GM18511 (cell line): ENCODE data around the gene POLA2.

ENCODE experiments used
- ATAC-seq: cut with Tn5 transposase; IDR thresholded peaks from one replicate; pipeline ENCODE4 v1.9.1; 2021; ENCODE audit warnings: mild to moderate bottlenecking, moderate library complexity; ENCODE audit not compliant: unreplicated experiment

POLA2 gene

GRCh38 chr11:65279741-65280440, 18.1 kb downstream of the POLA2 start:
- no peak for ATAC-seq

- ATAC-seq, result no peak
Observed at GRCh38 chr11:65280646-65281045, 18.9 kb downstream of the POLA2 start.

DNA sequence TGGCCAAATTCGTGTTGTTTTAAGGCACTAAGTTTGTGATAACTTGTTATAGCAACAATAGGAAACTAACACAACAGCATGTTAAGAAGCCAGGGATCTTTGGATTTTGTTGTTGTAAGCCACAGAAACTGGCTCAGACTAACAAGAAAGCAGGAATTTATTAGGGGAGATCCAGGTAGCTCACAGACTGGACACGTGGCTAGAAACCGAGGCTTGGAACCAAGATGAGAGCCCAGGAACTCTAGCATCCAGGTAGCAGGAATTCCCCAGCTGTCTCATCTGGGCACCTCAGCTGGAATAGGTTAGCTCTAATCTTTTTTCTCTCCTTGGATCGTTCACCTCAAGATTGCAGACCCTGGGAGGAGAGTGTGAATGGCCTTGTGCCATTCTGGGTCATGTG, 24.9 kb downstream of the POLA2 start:
- ATAC-seq, result no peak

DNA sequence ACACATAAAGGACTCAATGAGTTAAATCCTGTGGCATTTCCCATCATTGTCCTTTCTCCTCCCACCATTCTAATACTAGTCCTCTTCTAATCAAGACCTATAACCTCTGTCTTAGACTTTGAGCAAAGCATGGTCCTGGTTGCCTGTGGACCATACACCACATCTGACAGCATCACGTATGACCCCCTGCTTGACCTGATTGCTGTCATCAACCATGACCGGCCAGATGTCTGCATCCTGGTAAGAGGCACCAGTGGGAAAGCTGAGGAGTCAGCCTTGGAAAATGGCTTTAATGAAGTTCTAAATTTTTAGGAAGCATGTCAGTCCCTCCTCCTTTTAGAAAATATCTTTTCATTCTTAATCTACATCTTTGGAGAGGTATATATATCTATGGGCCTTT, 25.8 kb downstream of the POLA2 start:
- ATAC-seq, result no peak

DNA sequence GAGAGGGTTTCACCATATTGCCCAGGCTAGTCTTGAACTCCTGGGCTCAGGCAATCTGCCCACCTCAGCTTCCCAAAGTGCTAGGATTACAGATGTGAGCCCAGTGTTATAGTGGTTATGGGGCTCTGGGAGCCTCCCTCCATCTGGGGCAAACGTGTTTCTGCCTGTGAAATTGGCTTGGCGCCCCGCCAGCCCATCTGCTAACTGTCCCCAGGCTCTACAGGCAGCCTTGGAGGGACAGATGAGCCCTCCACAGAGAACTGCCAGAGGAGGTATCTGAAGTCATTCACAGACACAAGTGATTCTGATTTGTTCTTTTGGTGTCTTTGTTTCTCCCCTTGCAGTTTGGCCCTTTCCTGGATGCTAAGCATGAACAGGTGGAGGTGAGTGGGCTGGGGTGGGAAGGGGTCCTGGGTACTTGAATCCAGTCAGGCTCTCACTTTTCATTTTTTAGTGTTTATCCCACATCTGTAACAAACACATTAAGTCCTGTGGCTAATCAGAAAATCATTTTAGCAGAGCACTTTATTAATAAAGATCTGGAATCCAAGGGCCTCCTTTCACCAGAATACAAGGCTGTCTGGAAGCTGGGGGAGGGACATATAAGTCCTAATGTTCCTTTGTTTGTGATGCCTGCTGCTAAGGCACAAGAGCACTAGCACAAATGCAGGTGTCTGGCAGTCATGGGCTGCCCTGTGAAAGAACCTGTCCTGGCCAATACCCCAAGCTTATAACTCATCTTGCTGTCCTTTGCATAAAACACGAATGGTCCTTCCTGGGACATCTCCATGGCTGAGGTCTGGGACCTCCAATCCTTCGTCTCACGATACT, 27.2 kb downstream of the POLA2 start:
- ATAC-seq, result no peak

GRCh38 chr11:65290448-65291165, 28.8 kb downstream of the POLA2 start:
- ATAC-seq, result no peak

DNA sequence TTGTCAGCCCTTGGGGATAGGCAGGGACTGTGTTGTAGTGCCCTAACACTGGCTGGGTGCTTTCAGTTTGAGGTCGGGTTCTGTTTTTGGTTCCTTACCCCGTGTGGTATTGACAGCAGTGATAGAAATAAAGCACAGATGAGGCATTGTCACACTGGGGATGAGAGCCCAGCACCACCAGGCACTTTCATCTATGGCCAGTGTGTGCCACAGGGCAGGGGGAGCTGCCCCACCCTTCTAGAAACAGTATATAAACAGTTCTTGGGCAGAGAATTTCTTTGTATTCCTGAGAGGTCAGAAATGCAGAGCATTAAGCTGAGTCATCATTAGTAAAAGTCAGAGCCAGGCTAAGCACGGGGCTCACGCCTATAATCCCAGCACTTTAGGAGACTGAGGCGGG, 29.9 kb downstream of the POLA2 start:
- no peak for ATAC-seq

DNA sequence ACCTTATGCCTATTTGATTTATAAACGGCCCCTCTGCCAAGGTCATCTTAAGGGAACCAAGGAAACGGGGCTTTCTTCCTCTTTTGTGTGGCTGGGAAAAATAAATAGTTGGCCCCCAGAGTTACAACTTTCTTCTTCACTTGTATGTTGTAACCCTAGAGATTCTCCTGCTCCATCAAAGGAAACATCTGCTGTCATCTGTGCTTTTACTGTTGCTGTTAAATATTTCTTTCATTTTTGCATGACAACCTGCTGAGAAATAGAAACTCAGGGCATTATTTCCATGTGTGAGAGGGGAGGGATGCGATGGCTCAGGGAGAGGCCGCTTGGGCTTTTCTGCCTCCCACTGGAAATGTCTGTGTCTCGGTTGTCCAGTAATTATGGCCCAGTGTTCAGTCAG, 31.1 kb downstream of the POLA2 start:
- no peak for ATAC-seq

- no peak for ATAC-seq
Observed at GRCh38 chr11:65293909-65294381, 32.2 kb downstream of the POLA2 start.

DNA sequence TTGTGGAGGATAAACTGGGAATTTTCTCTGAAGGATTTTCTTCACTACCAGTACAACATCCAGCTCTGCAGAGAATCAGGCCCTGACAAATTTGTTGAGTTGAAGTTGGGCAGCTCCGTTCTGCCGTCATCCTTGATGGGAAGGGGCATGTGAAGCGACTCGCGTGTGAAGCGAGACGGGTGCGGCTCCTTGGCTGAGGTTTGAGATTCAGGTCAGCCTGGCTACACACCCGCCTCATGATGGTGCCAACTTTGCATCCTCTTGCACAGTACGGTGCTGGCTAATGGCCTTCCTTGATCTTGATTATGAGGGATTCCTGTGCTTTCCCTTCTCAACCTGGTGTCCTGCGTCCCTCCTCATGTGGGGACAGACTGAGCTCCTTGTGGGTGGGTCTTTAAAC, 33.2 kb downstream of the POLA2 start:
- ATAC-seq, result no peak

GRCh38 chr11:65295571-65296341, 34.0 kb downstream of the POLA2 start:
- ATAC-seq, result no peak

GRCh38 chr11:65297026-65297672, 35.4 kb downstream of the POLA2 start:
- ATAC-seq, result no peak

DNA sequence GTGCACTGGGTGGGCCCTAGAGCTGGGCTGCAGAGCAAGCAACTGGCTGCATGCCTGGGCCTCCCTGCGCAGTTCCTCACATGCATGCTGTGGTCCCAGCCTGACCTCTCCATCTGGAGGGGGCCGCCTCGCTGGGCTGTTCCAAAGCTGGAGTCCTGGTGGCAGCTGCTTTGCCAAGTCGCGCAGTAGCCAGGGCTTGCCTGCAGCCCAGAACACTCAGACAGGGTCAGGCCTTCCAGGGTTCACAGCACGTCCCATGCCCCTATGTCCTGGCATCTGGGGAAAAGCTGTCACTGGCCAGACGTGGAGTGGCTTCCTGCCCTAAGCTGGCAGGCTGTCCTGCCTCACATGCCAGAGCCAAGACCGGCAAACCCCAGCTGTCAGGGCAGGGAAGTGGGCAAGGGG, 36.4 kb downstream of the POLA2 start:
- no peak for ATAC-seq

GRCh38 chr11:65298655-65299179, 37.0 kb downstream of the POLA2 start:
- ATAC-seq, result no peak

DNA sequence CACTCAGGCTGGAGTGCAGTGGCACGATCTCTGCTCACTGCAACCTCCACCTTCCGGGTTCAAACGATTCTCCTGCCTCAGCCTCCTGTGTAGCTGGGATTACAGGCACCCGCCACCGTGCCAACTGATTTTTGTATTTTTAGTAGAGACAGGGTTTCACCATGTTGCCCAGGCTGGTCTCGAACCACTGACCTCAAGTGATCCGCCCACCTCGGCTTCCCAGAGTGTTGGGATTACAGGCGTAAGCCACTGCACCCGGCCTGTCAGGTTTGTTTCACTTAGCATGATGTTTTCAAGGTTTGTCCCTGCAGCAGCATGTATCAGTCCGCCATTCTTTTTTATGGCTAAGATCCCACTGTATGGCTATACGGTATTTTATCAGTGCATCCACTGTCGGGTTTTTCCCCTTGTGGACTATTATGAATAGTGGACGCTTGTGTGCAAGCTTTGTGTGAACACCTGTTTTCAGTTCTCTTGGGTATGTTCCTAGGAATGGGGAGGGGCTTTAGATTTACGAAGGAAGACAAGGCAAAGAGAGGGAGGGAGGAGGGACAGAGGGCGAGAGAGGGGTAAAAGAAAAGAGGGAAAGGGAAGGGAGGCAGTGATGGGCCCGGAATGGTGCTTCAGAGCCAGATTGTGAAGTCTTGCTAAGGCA, 39.0 kb downstream of the POLA2 start:
- no peak for ATAC-seq

DNA sequence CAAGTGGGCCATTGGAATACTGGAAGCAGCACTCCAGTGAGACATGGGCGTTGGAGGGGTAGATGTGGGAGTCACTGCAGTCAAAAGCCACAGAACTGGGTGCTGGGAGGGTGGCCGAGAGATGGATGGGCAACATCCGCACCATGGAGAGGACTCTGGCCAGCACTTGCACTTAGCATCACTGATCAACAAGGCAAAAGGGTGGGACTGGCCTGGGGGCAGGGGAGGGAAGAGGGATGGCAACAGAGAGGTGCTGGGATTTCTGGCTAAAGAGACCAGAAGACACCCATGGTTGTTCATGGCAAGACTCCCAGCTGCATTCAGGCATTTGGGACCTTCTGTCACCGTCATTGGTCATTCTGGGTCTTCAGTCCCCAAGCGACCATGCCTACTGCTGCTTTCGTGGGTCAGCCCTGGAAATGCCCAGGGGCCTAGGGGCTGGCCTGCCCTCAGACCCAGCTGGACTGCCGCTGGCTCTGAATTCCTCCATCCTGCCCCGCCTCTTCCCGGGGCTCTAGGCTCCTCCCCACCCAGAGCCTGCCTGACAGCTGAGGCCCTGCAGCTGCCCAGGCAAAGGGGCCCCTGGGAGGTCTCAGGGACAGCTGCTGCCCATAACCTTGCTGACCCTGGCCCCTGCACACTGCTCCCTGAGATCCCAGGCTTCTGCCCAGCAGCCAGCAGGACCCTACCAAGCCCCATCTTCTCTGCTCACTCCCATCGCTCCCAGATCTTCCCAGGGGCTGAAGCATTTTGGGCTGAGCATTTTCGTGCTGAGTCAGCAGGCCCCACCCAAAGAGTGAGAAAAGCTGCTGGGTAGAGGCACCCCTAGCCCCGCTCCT, 39.9 kb downstream of the POLA2 start:
- no peak for ATAC-seq

DNA sequence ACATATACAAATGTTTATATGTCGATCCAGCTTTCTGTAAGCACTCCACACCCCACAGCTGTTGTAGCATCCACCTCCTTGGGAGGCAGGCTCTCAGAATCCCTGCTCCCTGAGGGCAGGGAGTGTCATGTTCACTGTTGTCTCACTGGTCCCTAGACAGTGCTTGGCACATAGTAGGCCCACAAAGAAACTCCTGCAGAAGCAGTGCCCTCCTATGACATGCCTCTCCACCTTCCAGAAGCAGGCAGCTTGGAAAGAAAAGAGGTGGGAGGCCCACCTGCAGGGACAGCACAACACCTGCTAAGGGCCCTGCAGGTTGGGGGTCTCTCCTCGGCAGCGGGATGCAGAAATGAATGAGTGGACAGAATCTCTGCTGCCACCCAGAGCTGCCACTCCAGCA, 41.8 kb downstream of the POLA2 start:
- no peak for ATAC-seq

DNA sequence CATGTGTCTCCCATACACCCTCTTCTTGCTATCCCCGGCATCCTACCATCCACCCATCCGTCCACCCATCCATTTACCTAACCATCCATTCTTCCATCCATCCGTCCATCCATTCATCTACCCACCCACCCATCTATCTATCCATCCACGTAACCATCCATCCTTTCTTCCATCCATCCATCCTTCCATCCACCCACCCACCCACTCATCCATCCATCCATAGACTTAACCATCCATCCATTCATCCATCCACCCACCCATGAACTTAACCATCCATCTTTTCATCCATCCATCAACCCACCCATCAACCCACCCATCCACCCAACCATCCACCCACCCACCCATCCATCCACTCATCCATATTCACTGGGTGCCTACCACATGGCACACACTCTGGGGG, 42.3 kb downstream of the POLA2 start:
- ATAC-seq, result no peak

DNA sequence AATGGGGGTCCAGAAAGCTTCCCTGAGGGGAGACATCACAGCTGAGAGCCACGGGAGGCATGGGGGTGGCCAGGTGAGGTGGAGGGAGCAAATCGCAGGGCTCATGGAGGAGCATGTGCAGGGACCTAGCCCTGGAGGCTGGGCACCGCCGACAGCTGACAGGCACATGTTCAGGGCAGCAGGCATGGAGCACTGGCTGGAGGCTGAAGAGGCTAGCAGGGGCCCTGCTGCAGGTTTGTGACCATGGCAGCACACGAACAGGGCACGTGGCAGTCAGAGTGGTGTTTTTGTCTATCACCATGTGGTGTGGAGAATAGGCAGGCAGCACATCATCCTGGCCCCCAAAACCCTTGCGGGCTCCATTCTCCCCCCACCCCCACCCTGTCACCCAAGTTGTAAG, 42.9 kb downstream of the POLA2 start:
- no peak for ATAC-seq
